HG02642 (cell line): ENCODE results near the gene RPTOR.

ENCODE experiments used
- ATAC-seq: cut with Tn5 transposase; IDR thresholded peaks from one replicate; pipeline ENCODE4 v1.9.1; 2021; ENCODE audit warnings: mild to moderate bottlenecking; ENCODE audit not compliant: unreplicated experiment, poor library complexity

The RPTOR gene

GRCh38 chr17:80942423-80943345 lies 398.0 kb downstream of the RPTOR start:
- ATAC-seq = no peak

DNA sequence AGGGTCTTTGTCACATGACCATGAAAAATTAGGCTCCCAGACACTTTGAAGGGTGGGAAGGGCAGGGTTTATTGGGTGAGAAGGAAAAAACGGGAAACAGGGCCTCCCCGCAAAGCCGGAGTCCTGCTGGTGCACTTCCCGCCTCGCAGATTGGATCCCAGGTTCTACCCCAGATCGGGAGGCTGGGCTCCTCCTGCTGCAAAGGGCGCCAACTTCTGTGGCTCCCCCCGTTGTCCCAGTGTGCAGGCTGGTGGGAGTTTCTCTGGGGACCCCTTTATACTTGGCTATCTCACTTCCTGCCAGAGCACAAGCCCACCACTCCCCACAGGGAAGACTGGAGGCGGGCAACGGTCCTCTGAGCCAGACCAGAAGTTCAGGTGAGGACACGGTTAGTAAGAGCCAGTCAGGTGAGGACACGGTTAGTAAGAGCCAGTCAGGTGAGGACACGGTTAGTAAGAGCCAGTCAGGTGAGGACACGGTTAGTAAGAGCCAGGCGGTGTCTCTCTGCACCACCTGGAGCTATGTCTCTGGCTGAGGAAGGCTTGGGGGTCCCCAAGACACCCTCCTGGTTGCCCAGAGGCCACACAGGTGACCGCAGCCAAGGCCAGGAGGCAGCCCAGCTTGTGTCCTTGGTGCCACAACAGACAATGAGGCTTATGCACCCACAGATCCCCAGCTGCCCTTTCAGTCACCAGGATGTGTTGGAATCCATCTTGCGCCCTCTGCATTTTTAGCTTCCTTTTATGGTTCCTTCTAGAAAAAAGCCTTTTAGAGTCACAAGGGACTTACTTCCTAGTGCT lies 398.9 kb downstream of the RPTOR start:
- no peak for ATAC-seq

- no peak for ATAC-seq
These were observed 399.7 kb downstream of the RPTOR start for GRCh38 chr17:80944326-80944725.

- no peak for ATAC-seq
These were observed 401.1 kb downstream of the RPTOR start for GRCh38 chr17:80945736-80946135.

DNA sequence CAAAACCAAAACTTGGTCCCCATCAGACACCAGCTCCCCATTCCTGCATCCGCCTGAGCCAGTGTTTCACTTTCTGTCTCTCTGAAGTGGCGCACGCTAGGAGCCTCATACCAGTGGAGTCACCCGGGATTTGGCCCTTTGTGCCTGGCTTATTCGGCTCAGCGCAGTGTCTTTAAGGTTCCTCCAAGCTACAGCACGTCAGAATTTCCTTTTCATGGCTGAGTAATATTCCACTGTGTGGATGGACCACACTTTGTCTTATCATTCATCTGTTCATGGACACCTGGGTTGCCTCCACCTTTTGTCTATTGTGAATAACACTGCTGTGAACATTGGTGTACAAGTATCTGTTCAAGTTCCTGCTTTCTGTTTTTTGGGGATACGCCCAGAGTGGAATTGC lies 401.8 kb downstream of the RPTOR start:
- no peak for ATAC-seq

DNA sequence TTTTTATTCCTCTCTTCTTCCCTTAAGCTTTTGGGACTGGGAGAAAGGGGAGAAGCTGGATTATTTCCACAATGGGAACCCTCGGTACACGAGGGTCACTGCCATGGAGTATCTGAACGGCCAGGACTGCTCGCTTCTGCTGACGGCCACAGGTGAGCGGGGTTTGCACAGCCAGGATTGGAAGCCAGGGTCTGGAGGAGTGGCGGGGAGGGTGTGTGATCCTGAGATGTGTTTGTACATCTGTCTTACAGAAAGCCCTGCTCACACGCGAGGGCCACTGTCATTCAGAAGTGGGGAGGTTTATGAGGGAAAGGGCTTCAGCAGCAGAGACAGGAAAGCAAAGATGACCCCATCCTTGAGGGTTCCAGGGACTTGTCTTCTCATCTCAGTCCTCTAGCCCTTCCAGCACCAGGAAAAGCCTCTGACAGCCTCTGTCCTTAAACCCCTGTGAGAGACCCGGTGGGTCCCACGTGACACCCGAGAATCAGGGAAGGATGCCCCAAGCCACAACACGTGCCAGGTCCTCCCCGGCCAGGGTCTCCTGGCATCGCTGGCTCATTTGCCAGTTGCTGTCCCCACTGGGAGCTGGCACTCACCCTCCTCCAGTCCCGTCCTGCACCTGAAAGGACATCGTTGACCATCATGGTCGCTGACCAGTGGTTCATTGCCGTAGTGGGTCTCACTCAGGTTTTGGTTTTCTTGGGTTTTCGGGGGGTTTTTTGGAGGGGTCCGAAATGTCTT lies 402.7 kb downstream of the RPTOR start:
- no peak for ATAC-seq

- no peak for ATAC-seq
These were observed 403.7 kb downstream of the RPTOR start for GRCh38 chr17:80948019-80948975.

GRCh38 chr17:80948976-80949450 lies 404.4 kb downstream of the RPTOR start:
- no peak for ATAC-seq

GRCh38 chr17:80949451-80950421 lies 405.1 kb downstream of the RPTOR start:
- ATAC-seq = no peak

GRCh38 chr17:80950466-80951120 lies 406.0 kb downstream of the RPTOR start:
- no peak for ATAC-seq

DNA sequence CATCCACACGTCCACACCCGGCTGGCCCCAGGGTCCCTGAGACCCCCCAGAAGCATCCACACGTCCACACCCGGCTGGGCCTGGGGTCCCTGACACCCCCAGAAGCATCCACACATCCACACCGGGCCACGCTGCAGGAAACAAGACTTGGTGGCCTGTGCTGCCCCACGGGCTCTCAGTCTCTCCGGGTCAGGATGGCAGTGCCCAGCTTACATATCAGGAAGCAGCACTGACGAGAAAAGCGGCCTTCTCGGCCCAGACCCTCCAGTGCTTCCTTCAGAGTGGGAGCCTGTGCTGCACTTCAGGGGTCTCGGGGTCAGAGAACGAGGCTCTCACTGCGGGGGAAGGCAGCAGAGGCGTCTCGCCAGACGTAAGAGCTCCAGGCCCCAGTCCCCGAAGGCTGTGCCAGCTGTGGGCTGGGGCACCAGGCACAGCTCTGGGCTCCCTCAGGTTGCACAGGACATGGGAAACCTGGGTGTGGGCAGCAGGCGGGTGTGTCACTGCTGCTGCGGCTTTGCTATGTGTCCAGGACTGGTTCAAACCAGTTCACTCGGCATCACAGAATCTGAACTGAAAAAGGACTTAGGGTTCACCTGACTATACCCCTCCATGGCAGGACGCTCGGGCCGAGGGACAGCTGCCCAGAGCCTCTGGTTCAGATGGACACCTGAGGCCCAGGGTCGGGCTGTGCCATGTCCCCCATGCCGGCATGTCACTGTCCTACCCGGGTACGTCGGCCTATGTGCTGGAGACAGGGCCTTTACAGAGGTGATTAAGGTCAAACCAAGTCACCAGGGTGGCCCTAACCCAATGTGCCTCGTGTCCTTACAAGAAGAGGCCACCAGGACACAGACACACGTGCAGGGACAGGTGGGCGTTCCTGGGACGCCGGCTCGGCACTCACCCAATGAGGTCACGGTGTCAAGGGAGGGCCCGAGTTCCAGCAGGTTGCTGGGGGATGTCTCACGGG lies 406.8 kb downstream of the RPTOR start:
- ATAC-seq = no peak

GRCh38 chr17:80952291-80952690 lies 407.7 kb downstream of the RPTOR start:
- no peak for ATAC-seq

GRCh38 chr17:80953471-80954315 lies 409.1 kb downstream of the RPTOR start:
- no peak for ATAC-seq

DNA sequence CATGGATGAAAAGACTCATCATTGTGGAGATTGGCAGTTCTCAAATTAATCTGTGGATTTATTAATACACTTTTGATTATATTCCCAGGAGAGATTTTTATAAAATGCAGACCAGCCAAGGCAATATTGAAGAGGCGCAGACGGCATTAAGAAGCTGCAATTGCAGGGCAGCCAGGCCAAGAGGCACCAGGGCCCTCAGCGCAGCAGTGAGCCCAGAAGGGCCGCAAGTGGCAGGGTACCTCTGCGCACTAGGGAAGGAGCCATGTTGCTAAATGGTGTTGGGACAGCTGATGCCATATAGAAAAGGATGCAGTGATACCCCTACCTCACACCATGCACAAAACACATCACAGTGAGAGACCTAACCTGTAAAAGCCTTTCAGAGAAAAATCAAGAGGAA lies 410.4 kb downstream of the RPTOR start:
- no peak for ATAC-seq

- ATAC-seq = no peak
These were observed 411.1 kb downstream of the RPTOR start for GRCh38 chr17:80955671-80956280.
